Measurements from ENCODE around the gene ARHGEF33.

ARHGEF33 gene

GRCh38 chr2:39023649-39024048 lies 134.0 kb downstream of the ARHGEF33 start:
- DNase-seq, result no peak

DNA sequence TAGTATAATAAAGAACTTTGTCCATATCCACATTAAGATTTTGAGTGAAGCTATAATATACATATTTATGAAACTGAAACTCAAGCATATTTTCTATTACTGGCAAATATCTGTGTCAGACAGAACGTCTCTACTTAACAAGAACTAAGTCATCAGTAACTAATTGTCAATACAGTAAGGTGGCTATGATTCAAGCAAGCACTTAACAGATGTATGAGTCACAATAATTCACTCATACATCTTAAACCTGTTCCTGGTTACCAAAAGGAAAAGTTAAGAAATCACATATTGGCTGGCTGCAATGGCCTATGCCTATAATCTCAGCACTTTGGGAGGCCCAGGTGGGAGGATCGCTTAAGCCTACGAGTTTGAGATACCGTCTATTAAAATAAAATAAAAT lies 135.2 kb downstream of the ARHGEF33 start:
- no peak for DNase-seq

Data from NCI-H526 treated with DMSO at 0.1 percent for 48 hours (cell line).